ENCODE measurements around the gene GYS1. TPM values are rescaled to one million over a fixed set of nuclear protein-coding genes. Genes with fewer than 3 reads are reported as not detected.

GYS1 gene
- total RNA-seq, 1 experiment from 2014 or later = 38.6 TPM

DNA sequence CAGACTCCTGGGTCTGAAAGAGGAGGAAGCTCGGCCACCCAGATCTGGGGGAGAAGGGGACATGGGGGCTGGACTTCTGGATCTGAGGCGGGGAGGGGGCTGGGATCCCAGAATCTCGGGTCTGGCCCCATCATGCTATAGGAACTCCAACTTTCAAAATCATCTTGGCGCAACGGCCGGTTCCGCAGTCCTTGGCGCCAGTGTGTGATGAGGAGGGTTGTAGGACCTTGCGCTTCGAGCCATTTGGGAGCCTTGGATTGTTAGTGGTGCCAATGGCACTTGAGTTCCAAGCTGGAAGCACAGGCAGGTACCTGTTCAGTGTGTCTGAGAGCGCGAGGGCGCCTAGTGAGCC is 902 bp upstream of the GYS1 start:
- peaks cover 76% of the 10 kb centered on the region for H3K79me2 ChIP-seq (ENCODE audit: low read length)
- peak overlapping the region; percentile 93 for H3K4me3 ChIP-seq (ENCODE audit: low read length)
- intact Hi-C loops (cut with micrococcal nuclease) = loop anchor here (10.0 kb wide), 1 partner anchor 81 kb away; the partner anchor contains the start of gene KCNA7
- no peaks in the 10 kb centered on the region for H3K9me3 ChIP-seq (ENCODE audit: low read length)
- H2AFZ ChIP-seq (ENCODE audit: low read length) = peak overlapping the region; percentile 67
- H3K9ac ChIP-seq (ENCODE audit: low read length) = peak overlapping the region; percentile 89
- H3K27me3 ChIP-seq (ENCODE audit: low read length) = no peaks in the 10 kb centered on the region
- 0 out of 2 replicates have a peak, but pooled peaks cover 4% of the 10 kb centered on the region for H4K20me1 ChIP-seq (ENCODE audit: low read length)
- H3K4me2 ChIP-seq (ENCODE audit: low read length) = peak overlapping the region; percentile 91
- BruUV-seq (replicated peaks) = TSS peak; percentile 79
- H3K27ac ChIP-seq (ENCODE audit: low read length) = peak overlapping the region; percentile 25
- H3F3A ChIP-seq (ENCODE audit: low read length, unreplicated experiment) = no peaks in the 10 kb centered on the region
- no peak for DNase-seq
- peaks cover 6% of the 10 kb centered on the region; the same call in 1 of the 2 replicates for H3K4me1 ChIP-seq (ENCODE audit: insufficient read depth, low read length)
- ChIA-PET POLR2A (ENCODE audit: unreplicated experiment) (interaction anchor here (0.5 to 0.6 kb wide), 4 partner anchors 12 to 418 kb away, joined by 3 to 8 read pairs (median 3); partner anchors contain the start of gene DHDH), CTCF (interaction anchor here (0.7 to 1.3 kb wide), 6 partner anchors 15 to 182 kb away, joined by 3 to 7 read pairs (median 4); no protein-coding TSS in a partner anchor)
- TF ChIP-seq EZH2 (IDR thresholded peaks at IDR 0.05; ENCODE audit: low read length, unreplicated experiment) (no peak), EZH2phosphoT487 (IDR thresholded peaks at IDR 0.05; ENCODE audit: borderline replicate concordance, low read length) (no peak)
- TF ChIP-seq, protein P1, sequence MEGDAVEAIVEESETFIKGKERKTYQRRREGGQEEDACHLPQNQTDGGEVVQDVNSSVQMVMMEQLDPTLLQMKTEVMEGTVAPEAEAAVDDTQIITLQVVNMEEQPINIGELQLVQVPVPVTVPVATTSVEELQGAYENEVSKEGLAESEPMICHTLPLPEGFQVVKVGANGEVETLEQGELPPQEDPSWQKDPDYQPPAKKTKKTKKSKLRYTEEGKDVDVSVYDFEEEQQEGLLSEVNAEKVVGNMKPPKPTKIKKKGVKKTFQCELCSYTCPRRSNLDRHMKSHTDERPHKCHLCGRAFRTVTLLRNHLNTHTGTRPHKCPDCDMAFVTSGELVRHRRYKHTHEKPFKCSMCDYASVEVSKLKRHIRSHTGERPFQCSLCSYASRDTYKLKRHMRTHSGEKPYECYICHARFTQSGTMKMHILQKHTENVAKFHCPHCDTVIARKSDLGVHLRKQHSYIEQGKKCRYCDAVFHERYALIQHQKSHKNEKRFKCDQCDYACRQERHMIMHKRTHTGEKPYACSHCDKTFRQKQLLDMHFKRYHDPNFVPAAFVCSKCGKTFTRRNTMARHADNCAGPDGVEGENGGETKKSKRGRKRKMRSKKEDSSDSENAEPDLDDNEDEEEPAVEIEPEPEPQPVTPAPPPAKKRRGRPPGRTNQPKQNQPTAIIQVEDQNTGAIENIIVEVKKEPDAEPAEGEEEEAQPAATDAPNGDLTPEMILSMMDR (conservative IDR thresholded peaks at IDR 0.05; ENCODE audit: low read depth, low read length) = no peak
- H3K36me3 ChIP-seq (ENCODE audit: low read depth, low read length) = no peaks in the 10 kb centered on the region
- ATAC-seq = no peak
- no peaks in the 10 kb centered on the region for H3K9me2 ChIP-seq (replicated peaks; ENCODE audit: low read length)

- no peak for DNase-seq
- H2AFZ ChIP-seq (ENCODE audit: low read length) = peak overlapping the region; percentile 73; the same call in 1 of the 2 replicates
- H3K9ac ChIP-seq (ENCODE audit: low read length) = peak overlapping the region; percentile 89
- intact Hi-C loops (cut with micrococcal nuclease) = loop anchor here (10.0 kb wide), 1 partner anchor 82 kb away; the partner anchor contains the start of gene KCNA7
- H3F3A ChIP-seq (ENCODE audit: low read length, unreplicated experiment) = no peaks in the 10 kb centered on the region
- H3K4me1 ChIP-seq (ENCODE audit: insufficient read depth, low read length) = peaks cover 6% of the 10 kb centered on the region; the same call in 1 of the 2 replicates
- POLR2A ChIA-PET (ENCODE audit: unreplicated experiment) = interaction anchor here (0.5 to 0.9 kb wide), 7 partner anchors 9 to 370 kb away, joined by 3 to 7 read pairs (median 4); partner anchors contain the start of genes BAX and CGB7
- H3K4me3 ChIP-seq (ENCODE audit: low read length) = peak overlapping the region; percentile 93
- CTCF ChIA-PET = interaction anchor here (1.0 to 1.3 kb wide), 5 partner anchors 14 to 163 kb away, joined by 3 to 7 read pairs (median 3); partner anchors contain the start of gene HRC
- TSS peak; percentile 88 for BruUV-seq (replicated peaks)
- H4K20me1 ChIP-seq (ENCODE audit: low read length) = 0 out of 2 replicates have a peak, but pooled peaks cover 2% of the 10 kb centered on the region
- no peaks in the 10 kb centered on the region for H3K27me3 ChIP-seq (ENCODE audit: low read length)
- ATAC-seq = no peak
- TF ChIP-seq, protein P1 (conservative IDR thresholded peaks at IDR 0.05; ENCODE audit: low read depth, low read length) = no peak
- TF ChIP-seq EZH2phosphoT487 (IDR thresholded peaks at IDR 0.05; ENCODE audit: borderline replicate concordance, low read length) (no peak), EZH2 (IDR thresholded peaks at IDR 0.05; ENCODE audit: low read length, unreplicated experiment) (no peak)
- H3K79me2 ChIP-seq (ENCODE audit: low read length) = peaks cover 71% of the 10 kb centered on the region
- H3K4me2 ChIP-seq (ENCODE audit: low read length) = peak overlapping the region; percentile 98
- no peaks in the 10 kb centered on the region for H3K9me2 ChIP-seq (replicated peaks; ENCODE audit: low read length)
- H3K36me3 ChIP-seq (ENCODE audit: low read depth, low read length) = no peaks in the 10 kb centered on the region
- H3K27ac ChIP-seq (ENCODE audit: low read length) = peak overlapping the region; percentile 36; the same call in 1 of the 2 replicates
- no peaks in the 10 kb centered on the region for H3K9me3 ChIP-seq (ENCODE audit: low read length)
Observed at GRCh38 chr19:48992581-48993174, 431 bp downstream of the GYS1 start.

Data from PC-3 (cell line).